Cardiac muscle cell (in vitro differentiated cells and primary cell): ENCODE data around the gene SMIM44. TPM values are rescaled to one million over a fixed set of nuclear protein-coding genes. Genes with fewer than 3 reads are reported as not detected.

ENCODE experiments used
- DNase-seq, 2 donors: peaks; one replicate each; pipeline versions ENCODE4 v3.0.0 to v3.0.0-alpha.2; 2010 to 2017; ENCODE audit warnings: low read depth in 1 of 2, low spot score in 1 of 2
- H3K27ac ChIP-seq: fragments of 200-600 bp; sonication (generic); 2 replicates; pipeline ENCODE4 v1.5.1; 2016
- H3K27me3 ChIP-seq: fragments of 200-600 bp; sonication (generic); 2 replicates; pipeline ENCODE4 v1.6.0; 2016; ENCODE audit warnings: control low read depth
- H3K36me3 ChIP-seq: fragments of 200-600 bp; sonication (generic); 2 replicates; pipeline ENCODE4 v1.5.1; 2016; ENCODE audit warnings: control low read depth
- H3K4me1 ChIP-seq: fragments of 200-600 bp; sonication (generic); 2 replicates; pipeline ENCODE4 v1.8.1; 2017; ENCODE audit warnings: low read depth, mild to moderate bottlenecking, mixed run types
- H3K4me3 ChIP-seq: fragments of 200-600 bp; sonication (generic); 2 replicates; pipeline ENCODE4 v1.5.1; 2016; ENCODE audit warnings: mild to moderate bottlenecking
- H3K9me3 ChIP-seq: fragments of 200-600 bp; sonication (generic); 2 replicates; pipeline ENCODE4 v1.5.1; 2017; ENCODE audit warnings: low read depth, mild to moderate bottlenecking, control low read depth
- polyA plus RNA-seq: library from polyadenylated mRNA; unstranded; fragments of >200 nt; fragmentation: Nextera tagmentation; extraction: Ambion mirVana; gene quantifications from 2 replicates; pipeline ENCODE4 v1.2.1, GENCODE V29; 2016
- total RNA-seq: library from RNA; depleted of rRNA; stranded (reverse); fragments of >200 nt; gene quantifications from 2 replicates; pipeline ENCODE4 v1.2.3, GENCODE V29; 2016
- TF ChIP-seq, protein P1 (sequence below): IDR thresholded peaks from 2 replicates; pipeline ENCODE4 v1.5.1; 2012; ENCODE audit warnings: low read depth, mild to moderate bottlenecking, low read length

The SMIM44 gene
- total and polyA plus RNA-seq, 2 experiments from 2014 or later, result not detected

DNA sequence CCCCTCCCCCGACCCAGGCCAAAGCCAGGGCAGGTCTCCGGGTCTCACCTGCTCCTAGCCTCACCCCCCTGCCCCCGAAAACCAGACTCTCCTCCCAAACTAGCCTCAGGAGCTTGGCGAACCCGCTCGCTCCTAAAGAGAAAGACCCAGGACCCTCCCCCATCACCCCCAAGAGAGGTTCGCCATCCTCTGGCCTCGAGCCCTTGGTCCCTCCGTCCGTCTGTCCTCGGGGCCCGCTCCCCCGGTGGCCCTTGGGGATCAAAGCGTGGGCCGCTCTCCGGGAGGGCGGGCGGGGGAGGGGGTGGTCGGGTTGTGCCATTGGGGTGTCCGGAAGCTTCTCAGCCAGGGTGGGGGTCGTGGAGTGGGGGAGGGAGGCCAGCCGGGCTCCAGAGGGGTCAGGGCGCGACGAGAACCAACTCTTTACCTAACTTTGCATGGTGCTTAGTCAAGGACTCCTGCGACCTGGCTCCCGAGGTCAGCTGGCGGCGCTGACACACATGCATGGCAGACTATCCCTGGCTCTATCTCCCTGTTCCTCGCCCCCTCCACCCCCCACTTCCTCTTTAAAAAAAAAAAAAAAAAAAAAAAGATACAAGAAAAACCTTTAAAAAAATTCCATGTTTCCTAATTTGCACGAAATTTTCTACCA lies 18.5 kb downstream of the SMIM44 start:
- Histone ChIP-seq H3K27ac (no peak overlapping the region), H3K9me3 (no peaks in the 10 kb centered on the region), H3K36me3 (no peaks in the 10 kb centered on the region), H3K27me3 (peaks cover 44% of the 10 kb centered on the region), H3K4me3 (no peak overlapping the region), H3K4me1 (peaks cover 13% of the 10 kb centered on the region)
- DNase-seq, result peak in 1 of 2 donors; percentile 28
- TF ChIP-seq, protein P1, sequence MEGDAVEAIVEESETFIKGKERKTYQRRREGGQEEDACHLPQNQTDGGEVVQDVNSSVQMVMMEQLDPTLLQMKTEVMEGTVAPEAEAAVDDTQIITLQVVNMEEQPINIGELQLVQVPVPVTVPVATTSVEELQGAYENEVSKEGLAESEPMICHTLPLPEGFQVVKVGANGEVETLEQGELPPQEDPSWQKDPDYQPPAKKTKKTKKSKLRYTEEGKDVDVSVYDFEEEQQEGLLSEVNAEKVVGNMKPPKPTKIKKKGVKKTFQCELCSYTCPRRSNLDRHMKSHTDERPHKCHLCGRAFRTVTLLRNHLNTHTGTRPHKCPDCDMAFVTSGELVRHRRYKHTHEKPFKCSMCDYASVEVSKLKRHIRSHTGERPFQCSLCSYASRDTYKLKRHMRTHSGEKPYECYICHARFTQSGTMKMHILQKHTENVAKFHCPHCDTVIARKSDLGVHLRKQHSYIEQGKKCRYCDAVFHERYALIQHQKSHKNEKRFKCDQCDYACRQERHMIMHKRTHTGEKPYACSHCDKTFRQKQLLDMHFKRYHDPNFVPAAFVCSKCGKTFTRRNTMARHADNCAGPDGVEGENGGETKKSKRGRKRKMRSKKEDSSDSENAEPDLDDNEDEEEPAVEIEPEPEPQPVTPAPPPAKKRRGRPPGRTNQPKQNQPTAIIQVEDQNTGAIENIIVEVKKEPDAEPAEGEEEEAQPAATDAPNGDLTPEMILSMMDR, result no peak

DNA sequence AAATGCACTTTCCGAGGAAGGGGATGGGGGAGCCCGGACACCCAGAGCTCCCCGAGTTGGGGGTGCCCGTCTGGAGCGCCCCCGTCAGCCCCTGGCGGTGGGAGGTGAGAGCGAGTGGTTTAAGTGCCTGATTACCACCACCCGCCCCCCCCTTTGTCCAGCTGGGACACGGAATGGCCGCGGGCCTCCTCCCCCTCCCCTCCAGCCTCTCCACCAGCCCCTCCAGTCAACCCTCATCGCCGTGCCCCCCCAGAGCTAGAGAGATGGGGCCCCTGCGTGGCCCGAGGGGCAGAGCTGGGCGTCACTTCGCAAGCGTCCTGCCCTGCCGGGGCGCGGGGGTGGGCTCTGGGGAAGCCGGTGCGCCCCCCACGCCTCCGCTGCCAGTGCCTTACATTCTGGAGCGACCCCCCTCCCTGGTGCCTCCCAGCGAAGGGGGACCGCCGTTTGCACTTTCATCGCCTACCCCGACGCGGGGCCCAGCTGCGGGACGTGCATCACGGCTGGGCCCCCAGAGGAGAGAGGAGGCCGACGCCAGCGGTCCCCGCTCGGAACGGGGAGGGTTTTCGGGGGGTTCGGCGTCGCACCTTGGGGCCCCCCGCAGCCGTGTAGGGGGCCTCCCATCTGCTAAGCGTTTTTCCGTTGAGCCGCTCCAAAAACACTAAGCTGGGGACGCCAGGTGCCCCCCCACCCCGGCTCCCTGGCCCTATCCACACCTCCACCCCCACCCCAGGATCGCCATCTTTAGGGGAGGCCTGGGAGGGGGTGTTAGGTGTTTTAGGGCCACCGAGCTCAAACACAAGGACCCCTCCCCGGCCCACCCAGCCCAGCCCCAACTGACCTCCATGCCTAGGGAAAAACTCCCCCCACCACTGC lies 19.3 kb downstream of the SMIM44 start:
- no peak for DNase-seq
- TF ChIP-seq, protein P1, result no peak
- Histone ChIP-seq H3K27ac (no peak overlapping the region), H3K27me3 (peaks cover 44% of the 10 kb centered on the region), H3K4me1 (peaks cover 18% of the 10 kb centered on the region), H3K9me3 (no peaks in the 10 kb centered on the region), H3K36me3 (no peaks in the 10 kb centered on the region), H3K4me3 (no peak overlapping the region)

DNA sequence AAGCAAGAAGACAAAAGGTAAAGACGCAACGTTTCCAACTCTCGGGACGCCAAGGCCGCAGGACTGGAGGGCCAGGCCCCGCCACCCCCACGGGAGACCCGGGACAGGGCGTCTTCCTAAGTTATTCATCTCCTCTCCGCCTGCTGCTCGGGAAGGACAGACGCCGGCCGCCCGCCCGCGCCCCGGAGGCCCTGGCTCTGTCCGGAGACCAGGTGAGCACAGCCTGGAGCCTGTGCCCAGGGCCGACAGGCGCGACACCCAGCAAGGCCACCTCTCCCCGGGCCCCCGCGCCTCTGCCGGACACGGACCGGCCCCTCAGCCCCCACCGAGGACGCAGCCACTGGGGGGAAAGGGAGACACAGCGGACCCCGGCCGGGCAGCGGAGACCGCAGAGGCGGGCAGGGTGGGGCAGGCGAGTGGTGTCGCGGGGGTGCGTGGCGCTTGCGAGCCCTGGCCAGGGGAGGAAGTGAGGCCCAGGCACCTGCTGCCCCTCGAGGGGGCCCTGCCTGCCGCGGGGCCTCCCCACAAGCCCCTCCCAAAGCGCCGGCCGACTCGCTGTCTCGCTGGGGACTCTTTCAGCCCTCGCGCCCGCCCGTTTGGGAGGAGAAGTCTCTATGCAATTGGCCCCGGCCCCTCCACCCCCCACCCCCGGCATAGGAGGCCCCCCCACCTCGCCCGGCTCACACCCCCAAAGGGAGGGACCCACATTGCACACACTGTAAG lies 20.1 kb downstream of the SMIM44 start:
- TF ChIP-seq, protein P1, result no peak
- Histone ChIP-seq H3K27me3 (peaks cover 44% of the 10 kb centered on the region), H3K27ac (no peak overlapping the region), H3K36me3 (no peaks in the 10 kb centered on the region), H3K4me1 (peaks cover 26% of the 10 kb centered on the region), H3K9me3 (no peaks in the 10 kb centered on the region), H3K4me3 (no peak overlapping the region)
- DNase-seq, result no peak

DNA sequence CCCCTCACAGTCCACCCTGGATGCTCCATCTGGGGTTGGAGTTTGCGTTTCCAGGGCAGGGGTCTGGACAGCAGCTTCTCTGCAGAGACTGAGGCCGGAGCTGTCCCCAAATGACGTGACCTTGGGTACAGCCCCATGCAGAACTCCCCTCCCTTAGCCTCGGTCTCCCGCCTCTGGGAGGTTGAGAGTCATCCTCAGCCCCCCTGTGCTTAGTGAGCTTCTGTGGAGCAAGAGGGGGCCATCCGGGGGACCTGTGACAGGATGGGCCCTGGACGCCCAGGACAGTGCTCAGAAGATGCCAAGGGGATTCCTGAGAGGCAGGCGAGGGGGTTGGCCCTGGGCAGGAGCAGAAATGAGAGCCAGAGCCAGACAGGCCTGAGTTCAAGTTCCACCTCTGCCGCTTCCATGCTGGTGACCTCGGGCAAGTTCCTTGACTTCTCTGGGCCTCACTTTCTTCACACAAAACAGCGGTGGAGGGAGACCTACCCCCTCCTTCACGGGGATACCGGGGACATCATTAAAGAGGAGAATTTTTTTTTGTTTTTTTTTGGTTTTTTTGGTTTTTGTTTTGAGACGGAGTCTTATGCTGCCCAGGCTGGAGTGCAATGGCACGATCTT lies 23.2 kb downstream of the SMIM44 start:
- Histone ChIP-seq H3K27ac (no peak overlapping the region), H3K9me3 (no peaks in the 10 kb centered on the region), H3K4me3 (no peak overlapping the region), H3K4me1 (peaks cover 32% of the 10 kb centered on the region), H3K27me3 (peaks cover 44% of the 10 kb centered on the region), H3K36me3 (no peaks in the 10 kb centered on the region)
- DNase-seq, result no peak
- TF ChIP-seq, protein P1, result no peak
